ENCODE measurements around the gene SP3.

Gene SP3

GRCh38 chr2:173993459-173993858 lies 28.3 kb upstream of the SP3 start:
- H3K27ac ChIP-seq (ENCODE audit: low read length): no peak overlapping the region
- H3K4me3 ChIP-seq (ENCODE audit: low read depth in 1 of 2, low read length in 2 of 2): no peak overlapping the region
- no peaks in the 10 kb centered on the region for H3K36me3 ChIP-seq (ENCODE audit: control insufficient read depth in 1 of 2, insufficient read depth in 2 of 2, low read length in 2 of 2)
- peaks cover 7 to 52% of the 10 kb centered on the region in 2 donors for H3K4me1 ChIP-seq (ENCODE audit: control insufficient read depth in 1 of 2, insufficient read depth in 2 of 2, low read length in 2 of 2)
- H3K9me3 ChIP-seq (ENCODE audit: control insufficient read depth in 1 of 2, low read length in 2 of 2): no peaks in the 10 kb centered on the region
- H3K27me3 ChIP-seq (ENCODE audit: low read depth, low read length): no peaks in the 10 kb centered on the region

GRCh38 chr2:173991856-173992588 lies 26.8 kb upstream of the SP3 start:
- H3K4me3 ChIP-seq (ENCODE audit: low read depth in 1 of 2, low read length in 2 of 2): no peak overlapping the region
- no peaks in the 10 kb centered on the region for H3K36me3 ChIP-seq (ENCODE audit: control insufficient read depth in 1 of 2, insufficient read depth in 2 of 2, low read length in 2 of 2)
- H3K4me1 ChIP-seq (ENCODE audit: control insufficient read depth in 1 of 2, insufficient read depth in 2 of 2, low read length in 2 of 2): peaks cover 7 to 39% of the 10 kb centered on the region in 2 donors
- H3K27me3 ChIP-seq (ENCODE audit: low read depth, low read length): no peaks in the 10 kb centered on the region
- H3K9me3 ChIP-seq (ENCODE audit: control insufficient read depth in 1 of 2, low read length in 2 of 2): no peaks in the 10 kb centered on the region
- no peak overlapping the region for H3K27ac ChIP-seq (ENCODE audit: low read length)

GRCh38 chr2:173990970-173991819 lies 26.0 kb upstream of the SP3 start:
- peaks cover 7 to 34% of the 10 kb centered on the region in 2 donors for H3K4me1 ChIP-seq (ENCODE audit: control insufficient read depth in 1 of 2, insufficient read depth in 2 of 2, low read length in 2 of 2)
- no peaks in the 10 kb centered on the region for H3K9me3 ChIP-seq (ENCODE audit: control insufficient read depth in 1 of 2, low read length in 2 of 2)
- peak overlapping the region in 1 of 2 donors; percentile 16 for H3K4me3 ChIP-seq (ENCODE audit: low read depth in 1 of 2, low read length in 2 of 2)
- H3K27ac ChIP-seq (ENCODE audit: low read length): peak overlapping the region; percentile 36
- H3K27me3 ChIP-seq (ENCODE audit: low read depth, low read length): no peaks in the 10 kb centered on the region
- no peaks in the 10 kb centered on the region for H3K36me3 ChIP-seq (ENCODE audit: control insufficient read depth in 1 of 2, insufficient read depth in 2 of 2, low read length in 2 of 2)

- Histone ChIP-seq H3K27ac (ENCODE audit: low read length) (no peak overlapping the region), H3K27me3 (ENCODE audit: low read depth, low read length) (no peaks in the 10 kb centered on the region), H3K36me3 (ENCODE audit: control insufficient read depth in 1 of 2, insufficient read depth in 2 of 2, low read length in 2 of 2) (no peaks in the 10 kb centered on the region), H3K4me1 (ENCODE audit: control insufficient read depth in 1 of 2, insufficient read depth in 2 of 2, low read length in 2 of 2) (peaks cover 14 to 34% of the 10 kb centered on the region in 2 donors), H3K9me3 (ENCODE audit: control insufficient read depth in 1 of 2, low read length in 2 of 2) (no peaks in the 10 kb centered on the region), H3K4me3 (ENCODE audit: low read depth in 1 of 2, low read length in 2 of 2) (no peak overlapping the region)
Measured at GRCh38 chr2:173990245-173990644, 25.1 kb upstream of the SP3 start.

- no peak overlapping the region for H3K4me3 ChIP-seq (ENCODE audit: low read depth in 1 of 2, low read length in 2 of 2)
- no peaks in the 10 kb centered on the region for H3K36me3 ChIP-seq (ENCODE audit: control insufficient read depth in 1 of 2, insufficient read depth in 2 of 2, low read length in 2 of 2)
- H3K4me1 ChIP-seq (ENCODE audit: control insufficient read depth in 1 of 2, insufficient read depth in 2 of 2, low read length in 2 of 2): peaks cover 17 to 34% of the 10 kb centered on the region in 2 donors
- H3K27ac ChIP-seq (ENCODE audit: low read length): no peak overlapping the region
- H3K9me3 ChIP-seq (ENCODE audit: control insufficient read depth in 1 of 2, low read length in 2 of 2): no peaks in the 10 kb centered on the region
- H3K27me3 ChIP-seq (ENCODE audit: low read depth, low read length): no peaks in the 10 kb centered on the region
Measured at GRCh38 chr2:173989884-173990215, 24.7 kb upstream of the SP3 start.

GRCh38 chr2:173989160-173989883 lies 24.1 kb upstream of the SP3 start:
- H3K9me3 ChIP-seq (ENCODE audit: control insufficient read depth in 1 of 2, low read length in 2 of 2): no peaks in the 10 kb centered on the region
- H3K27me3 ChIP-seq (ENCODE audit: low read depth, low read length): no peaks in the 10 kb centered on the region
- H3K4me1 ChIP-seq (ENCODE audit: control insufficient read depth in 1 of 2, insufficient read depth in 2 of 2, low read length in 2 of 2): peaks cover 17 to 34% of the 10 kb centered on the region in 2 donors
- H3K4me3 ChIP-seq (ENCODE audit: low read depth in 1 of 2, low read length in 2 of 2): no peak overlapping the region
- no peak overlapping the region for H3K27ac ChIP-seq (ENCODE audit: low read length)
- no peaks in the 10 kb centered on the region for H3K36me3 ChIP-seq (ENCODE audit: control insufficient read depth in 1 of 2, insufficient read depth in 2 of 2, low read length in 2 of 2)

GRCh38 chr2:173986805-173987204 lies 21.6 kb upstream of the SP3 start:
- Histone ChIP-seq H3K4me3 (ENCODE audit: low read depth in 1 of 2, low read length in 2 of 2) (no peak overlapping the region), H3K4me1 (ENCODE audit: control insufficient read depth in 1 of 2, insufficient read depth in 2 of 2, low read length in 2 of 2) (peaks cover 15 to 43% of the 10 kb centered on the region in 2 donors), H3K36me3 (ENCODE audit: control insufficient read depth in 1 of 2, insufficient read depth in 2 of 2, low read length in 2 of 2) (no peaks in the 10 kb centered on the region), H3K9me3 (ENCODE audit: control insufficient read depth in 1 of 2, low read length in 2 of 2) (no peaks in the 10 kb centered on the region), H3K27ac (ENCODE audit: low read length) (peak overlapping the region; percentile 0), H3K27me3 (ENCODE audit: low read depth, low read length) (no peaks in the 10 kb centered on the region)

- no peaks in the 10 kb centered on the region for H3K9me3 ChIP-seq (ENCODE audit: control insufficient read depth in 1 of 2, low read length in 2 of 2)
- H3K4me3 ChIP-seq (ENCODE audit: low read depth in 1 of 2, low read length in 2 of 2): no peak overlapping the region
- H3K36me3 ChIP-seq (ENCODE audit: control insufficient read depth in 1 of 2, insufficient read depth in 2 of 2, low read length in 2 of 2): no peaks in the 10 kb centered on the region
- H3K27ac ChIP-seq (ENCODE audit: low read length): peak overlapping the region; percentile 47
- H3K27me3 ChIP-seq (ENCODE audit: low read depth, low read length): no peaks in the 10 kb centered on the region
- H3K4me1 ChIP-seq (ENCODE audit: control insufficient read depth in 1 of 2, insufficient read depth in 2 of 2, low read length in 2 of 2): peaks cover 10 to 31% of the 10 kb centered on the region in 2 donors
Measured at GRCh38 chr2:173985605-173985992, 20.4 kb upstream of the SP3 start.

GRCh38 chr2:173984866-173985604 lies 19.9 kb upstream of the SP3 start:
- Histone ChIP-seq H3K36me3 (ENCODE audit: control insufficient read depth in 1 of 2, insufficient read depth in 2 of 2, low read length in 2 of 2) (no peaks in the 10 kb centered on the region), H3K4me1 (ENCODE audit: control insufficient read depth in 1 of 2, insufficient read depth in 2 of 2, low read length in 2 of 2) (peaks cover 10 to 25% of the 10 kb centered on the region in 2 donors), H3K9me3 (ENCODE audit: control insufficient read depth in 1 of 2, low read length in 2 of 2) (no peaks in the 10 kb centered on the region), H3K4me3 (ENCODE audit: low read depth in 1 of 2, low read length in 2 of 2) (no peak overlapping the region), H3K27me3 (ENCODE audit: low read depth, low read length) (no peaks in the 10 kb centered on the region), H3K27ac (ENCODE audit: low read length) (peak overlapping the region; percentile 47)

GRCh38 chr2:173983391-173983871 lies 18.3 kb upstream of the SP3 start:
- Histone ChIP-seq H3K36me3 (ENCODE audit: control insufficient read depth in 1 of 2, insufficient read depth in 2 of 2, low read length in 2 of 2) (no peaks in the 10 kb centered on the region), H3K4me1 (ENCODE audit: control insufficient read depth in 1 of 2, insufficient read depth in 2 of 2, low read length in 2 of 2) (peaks cover 10 to 11% of the 10 kb centered on the region in 2 donors), H3K4me3 (ENCODE audit: low read depth in 1 of 2, low read length in 2 of 2) (no peak overlapping the region), H3K9me3 (ENCODE audit: control insufficient read depth in 1 of 2, low read length in 2 of 2) (no peaks in the 10 kb centered on the region), H3K27ac (ENCODE audit: low read length) (no peak overlapping the region), H3K27me3 (ENCODE audit: low read depth, low read length) (no peaks in the 10 kb centered on the region)
